ENCODE data around the gene SEMA3G.

Gene SEMA3G

DNA sequence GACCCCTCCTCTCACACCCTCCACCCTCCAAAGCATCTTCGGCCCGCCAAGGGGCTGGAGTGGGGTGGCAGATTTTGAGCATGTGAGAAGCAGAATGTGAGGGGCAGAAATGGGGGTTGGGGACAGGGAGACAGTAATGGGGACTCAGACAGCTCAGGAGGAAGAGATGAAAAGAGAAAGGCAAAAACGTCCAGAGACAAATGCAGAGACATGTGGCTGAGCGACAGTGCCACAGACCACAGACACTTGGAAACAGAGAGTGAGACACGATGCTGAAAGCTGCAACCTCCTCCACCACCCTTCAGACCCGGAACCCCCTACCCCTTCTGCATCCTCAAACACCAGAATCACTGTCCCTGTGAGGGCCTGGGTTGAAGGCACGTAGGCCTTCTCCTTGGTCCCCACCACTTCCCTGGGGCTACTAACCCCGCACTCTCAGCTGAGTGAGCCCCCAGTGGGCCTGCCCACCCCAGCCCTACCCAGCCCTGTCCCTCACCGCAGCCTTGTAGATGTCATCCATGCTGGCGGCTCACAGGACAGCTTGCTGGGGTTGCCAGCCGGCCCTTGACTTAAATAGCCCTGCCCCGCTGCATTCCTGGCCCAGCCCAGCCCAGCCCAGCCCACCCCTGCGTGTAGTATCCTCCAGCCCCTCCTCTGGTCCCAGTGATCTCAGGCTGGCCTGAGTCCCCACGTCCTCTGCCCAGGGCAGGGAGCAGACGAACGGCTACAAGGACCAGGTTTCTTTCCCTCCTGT lies 8.8 kb upstream of the SEMA3G start, which contains the start of gene TNNC1:
TSS of gene TNNC1 (minus strand) at position 546 of the 754 bp plus-strand sequence. CDS start at position 520, 26 bp downstream.
- FAIRE-seq = no peak

DNA sequence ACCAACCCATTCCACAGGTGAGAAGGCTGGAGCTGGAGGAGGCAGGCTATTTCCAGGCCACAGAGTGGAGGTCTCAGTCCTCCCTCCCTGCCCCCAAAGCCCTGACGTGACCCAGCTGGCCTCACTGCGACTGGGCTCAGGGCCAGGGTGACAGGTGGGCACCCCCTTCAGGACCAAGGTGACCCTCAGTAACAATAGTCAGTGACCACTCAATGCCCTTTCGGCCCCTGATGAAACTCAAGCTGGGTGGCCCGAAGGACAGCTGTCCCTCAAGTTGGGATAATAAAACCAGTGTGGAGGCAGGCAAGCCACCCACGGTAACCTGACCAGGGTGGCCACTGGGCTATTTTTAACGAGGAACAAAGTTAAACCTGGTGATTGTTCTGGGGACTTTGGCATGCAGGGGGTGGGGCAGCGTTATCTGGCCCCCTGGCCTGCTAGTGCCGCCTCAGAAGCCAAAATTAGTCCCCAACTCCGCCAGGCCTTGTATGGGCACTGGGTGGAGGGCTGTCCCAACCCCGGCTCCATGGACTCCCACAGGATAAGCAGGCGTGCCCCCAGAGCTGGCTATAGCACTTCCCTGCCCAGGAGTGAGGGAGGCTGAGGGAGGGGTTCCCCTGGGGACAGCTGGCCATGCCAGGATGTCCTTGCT lies 7.8 kb upstream of the SEMA3G start:
- FAIRE-seq = no peak

DNA sequence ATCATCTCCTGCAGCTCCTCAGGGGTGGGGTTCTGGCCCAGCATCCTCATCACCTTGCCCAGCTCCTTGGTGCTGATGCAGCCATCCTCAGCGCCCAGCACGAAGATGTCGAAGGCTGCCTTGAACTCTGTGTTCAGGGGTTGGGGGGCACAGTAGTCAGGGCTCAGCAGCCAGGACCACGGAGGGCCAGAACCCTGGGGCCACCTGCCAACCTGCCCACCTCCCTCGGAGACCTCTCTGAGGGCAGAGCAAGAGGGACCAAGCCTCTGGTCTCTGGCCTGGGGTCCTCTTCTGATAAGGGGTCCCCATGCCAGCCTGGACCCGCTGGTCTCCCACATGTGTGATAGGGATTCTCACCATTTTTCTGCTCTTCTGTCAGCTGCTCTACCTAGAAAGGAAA lies 7.2 kb upstream of the SEMA3G start:
- no peak for FAIRE-seq

DNA sequence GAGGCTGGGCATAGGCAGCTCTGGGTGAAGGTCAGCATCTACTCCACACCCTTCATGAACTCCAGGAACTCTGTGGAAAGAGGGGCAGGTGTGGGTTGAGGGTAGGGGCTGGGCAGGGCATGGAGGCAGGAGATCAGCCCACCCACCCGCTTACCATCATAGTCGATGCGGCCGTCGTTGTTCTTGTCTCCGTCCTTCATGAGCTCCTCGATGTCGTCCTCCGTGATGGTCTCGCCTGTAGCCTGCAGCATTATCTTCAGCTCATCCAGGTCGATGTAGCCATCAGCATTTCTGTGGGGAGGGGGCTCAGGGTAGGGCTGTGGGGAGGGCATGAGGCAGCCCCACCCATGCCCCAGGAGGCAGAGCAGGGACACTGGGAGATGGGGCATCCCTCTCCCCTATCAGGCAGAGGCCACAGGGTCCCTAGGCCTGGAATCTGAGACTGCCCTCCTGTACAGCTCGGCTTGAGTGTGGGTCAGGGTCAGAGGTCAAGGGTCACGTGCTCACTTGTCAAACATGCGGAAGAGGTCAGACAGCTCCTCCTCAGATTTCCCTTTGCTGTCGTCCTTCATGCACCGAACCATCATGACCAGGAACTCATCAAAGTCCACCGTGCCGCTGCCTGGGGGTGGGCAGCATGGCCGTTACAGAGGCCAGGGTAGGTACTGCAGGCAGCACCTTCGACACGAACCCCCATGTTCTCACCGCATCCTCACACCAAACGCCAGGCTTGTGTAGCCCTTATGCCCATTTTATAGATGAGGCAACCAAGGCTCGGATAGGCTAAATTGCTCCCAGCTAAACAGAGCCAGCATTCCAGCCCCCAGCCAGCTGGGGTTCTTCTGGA lies 6.6 kb upstream of the SEMA3G start:
- FAIRE-seq = no peak

DNA sequence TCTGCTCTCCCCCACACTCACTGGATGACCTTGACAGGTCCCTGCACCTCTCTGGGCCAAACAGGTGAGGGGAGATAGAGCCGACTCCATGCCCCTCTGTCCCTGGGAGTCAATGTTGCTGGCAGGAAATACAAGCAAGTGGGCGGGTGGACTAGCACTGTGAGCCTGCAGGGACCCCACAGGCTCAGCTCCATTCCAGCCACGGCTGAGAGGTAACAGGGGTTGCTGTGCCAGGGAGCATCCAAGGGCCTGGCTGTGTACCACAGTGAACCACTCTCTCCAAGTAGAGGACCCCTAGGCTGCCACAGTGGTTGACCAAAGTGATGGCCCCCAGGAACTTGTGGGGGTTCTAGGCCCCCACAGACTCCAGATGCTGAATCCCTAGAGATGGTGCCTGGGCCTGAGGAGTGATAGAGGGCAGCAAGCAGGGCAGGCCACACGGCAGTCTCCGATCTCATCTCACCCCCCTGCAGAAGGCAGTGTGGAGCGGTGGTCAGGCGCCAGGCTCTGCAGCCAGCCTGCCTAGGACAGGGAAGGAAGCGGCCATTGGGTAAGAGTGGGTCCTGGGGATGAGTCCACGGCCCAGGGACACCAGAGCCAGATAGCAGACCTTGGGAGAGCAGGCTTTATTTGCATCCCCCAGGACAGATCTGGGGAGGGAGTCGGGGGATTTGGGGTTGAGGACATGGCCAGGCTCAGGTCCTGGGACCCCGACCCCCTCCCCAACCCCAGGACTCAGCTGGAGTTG lies 5.8 kb upstream of the SEMA3G start:
- FAIRE-seq = no peak

DNA sequence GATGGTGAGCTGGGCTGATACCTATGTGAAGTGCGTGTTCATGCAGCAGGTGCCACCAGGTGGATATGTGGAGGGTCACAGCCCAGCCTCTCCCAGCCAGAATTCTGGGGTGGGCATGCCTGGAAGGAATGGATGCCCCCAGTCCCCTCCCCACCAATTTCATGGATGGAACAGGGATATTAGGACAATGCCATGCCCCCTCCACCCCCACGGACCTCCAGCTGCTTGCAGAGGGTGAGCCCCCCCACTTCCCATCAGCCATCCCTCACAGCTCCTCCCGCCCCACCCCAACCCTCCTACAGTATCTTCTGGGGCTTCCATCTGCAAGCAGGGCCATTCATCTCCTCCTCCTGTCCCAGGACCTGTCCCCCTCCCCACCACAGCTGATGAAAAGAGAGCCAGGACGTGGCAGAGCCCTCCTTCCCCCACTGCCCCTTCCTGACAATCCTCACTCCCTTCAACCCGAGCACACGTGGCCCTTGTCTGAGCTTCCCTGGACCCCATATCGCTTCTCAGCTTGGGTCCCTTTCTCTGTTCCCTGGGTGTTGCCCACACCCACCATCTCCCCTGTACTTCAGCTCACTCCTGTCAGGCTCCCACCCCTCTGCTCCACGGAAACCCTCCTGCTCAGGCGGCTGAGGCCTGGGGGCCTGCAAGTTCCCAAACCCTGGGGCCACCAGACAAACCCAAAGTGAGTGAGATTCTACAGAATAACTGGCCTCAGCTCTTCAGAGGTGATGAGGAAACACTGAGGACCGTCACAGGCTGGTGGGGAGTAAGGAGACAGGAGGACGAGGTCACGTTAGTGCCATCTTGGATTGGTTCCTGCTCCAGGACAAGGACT lies 2.8 kb upstream of the SEMA3G start:
- no peak for FAIRE-seq

DNA sequence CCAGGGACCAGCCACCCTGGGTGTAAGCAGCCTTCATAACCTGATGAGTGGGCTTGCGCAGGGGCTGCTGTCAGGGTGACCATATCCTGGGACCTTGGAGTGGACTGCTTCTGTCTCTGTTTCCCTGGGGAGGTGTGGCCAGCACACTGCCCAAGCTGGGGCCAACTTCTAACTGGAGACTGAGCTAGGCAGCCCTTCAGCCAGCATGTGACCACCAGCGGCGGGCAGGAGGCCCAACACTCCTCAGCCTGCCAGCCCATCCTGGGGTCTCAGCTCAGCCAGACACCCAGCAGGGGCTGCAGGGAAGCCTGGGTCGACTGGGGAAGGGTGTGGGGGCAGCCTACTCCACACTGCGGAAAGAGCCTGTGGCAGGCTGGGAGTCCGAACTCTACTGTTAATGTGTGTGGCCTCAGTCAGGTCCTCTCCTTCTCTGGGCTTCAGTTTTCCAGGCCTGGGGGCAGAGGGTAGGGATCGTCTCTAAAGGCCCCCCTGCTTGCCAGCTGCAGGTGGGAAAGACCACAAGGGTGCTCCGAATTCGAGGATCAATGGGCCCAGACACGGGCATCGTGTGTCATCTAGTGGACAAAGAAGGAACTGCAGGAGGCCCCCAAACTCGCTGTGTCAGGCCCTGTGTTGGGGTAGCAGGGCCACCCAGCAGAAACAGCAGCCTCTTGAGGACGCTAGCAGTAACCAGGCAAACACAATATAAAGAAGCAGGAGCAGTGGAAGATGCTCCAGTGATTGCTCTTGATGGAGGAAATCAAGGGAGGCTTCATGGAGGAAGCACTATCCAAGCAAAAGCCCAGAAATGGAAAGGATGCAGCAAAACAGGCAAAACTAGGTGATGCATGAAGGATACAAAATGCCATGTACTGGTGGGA lies 2.0 kb upstream of the SEMA3G start:
- no peak for FAIRE-seq

DNA sequence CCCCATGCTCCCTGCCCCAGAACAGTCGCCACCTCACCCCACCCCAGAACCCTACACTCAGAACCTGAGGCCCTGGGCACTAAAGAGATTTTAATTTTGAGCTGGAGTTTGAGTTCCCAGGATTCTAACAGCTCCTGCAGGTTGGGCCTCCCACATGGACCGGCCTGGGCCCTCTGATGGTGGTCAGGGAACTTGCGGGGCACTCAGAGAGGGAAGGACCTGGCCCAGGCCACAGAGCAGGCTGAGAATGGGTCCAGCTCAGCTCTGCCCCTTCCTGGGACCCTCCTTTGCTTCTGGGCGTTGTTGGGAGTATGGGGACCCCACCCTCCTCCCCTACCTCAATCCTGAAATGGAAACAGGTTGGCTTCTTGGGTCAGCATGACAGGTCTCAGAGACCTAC lies 1.1 kb upstream of the SEMA3G start:
- no peak for FAIRE-seq

DNA sequence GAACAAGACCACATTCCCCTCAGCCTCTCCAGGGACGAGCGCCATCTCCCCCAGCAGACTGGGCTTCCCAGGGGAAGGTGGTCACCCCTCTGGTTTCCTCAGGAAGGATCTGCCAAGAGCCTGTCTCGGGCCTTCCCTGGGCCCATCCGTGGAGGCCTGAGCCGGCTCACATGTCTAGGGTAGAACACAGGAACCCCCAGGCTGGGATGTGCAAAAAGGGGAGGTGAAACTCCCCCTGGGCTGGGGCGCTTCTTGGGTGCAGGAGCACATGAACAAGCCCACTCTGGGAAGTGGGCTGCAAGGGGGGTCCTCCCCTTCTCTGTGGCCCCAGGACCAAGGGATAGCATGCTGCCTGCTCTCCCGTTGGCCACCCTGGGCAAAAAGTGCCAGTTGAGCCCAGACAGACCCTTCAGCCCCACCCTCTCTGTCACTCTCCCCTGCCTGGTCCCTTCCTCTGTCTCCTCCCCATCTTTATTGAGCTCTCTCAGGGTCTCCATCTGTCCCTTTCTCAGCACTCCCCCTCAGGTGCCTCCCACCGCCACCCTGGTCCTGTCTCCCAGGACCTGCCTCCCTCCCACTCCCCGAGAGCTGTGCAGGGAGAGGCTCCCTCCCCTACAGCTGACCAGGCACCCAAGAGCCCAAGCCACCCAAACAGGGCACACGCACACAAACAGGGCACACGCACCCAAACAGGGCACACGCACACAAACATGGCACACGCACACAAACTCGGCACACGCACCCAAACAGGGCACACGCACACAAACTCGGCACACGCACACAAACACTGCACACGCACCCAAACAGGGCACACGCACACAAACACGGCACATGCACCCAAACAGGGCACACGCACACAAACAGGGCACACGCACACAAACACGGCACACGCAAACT lies 864 bp downstream of the SEMA3G start:
- no peak for FAIRE-seq

DNA sequence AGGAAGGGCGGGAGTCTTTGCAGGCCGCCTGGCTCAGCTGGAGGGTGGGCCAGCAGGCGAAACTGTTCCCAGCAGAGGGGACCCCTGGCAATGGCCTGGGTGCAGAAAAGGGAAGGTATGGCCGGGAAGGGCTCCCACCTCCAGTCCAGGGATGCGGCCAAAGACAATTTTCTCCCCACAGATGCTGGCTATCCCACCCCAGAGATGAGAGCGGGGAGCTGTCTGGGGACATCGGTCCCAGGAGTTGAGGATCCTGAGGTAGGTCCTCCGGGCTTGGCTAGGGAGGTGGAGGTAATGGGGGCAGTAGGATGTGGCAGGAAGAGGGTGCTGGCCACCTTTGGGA lies 1.7 kb downstream of the SEMA3G start:
- no peak for FAIRE-seq

DNA sequence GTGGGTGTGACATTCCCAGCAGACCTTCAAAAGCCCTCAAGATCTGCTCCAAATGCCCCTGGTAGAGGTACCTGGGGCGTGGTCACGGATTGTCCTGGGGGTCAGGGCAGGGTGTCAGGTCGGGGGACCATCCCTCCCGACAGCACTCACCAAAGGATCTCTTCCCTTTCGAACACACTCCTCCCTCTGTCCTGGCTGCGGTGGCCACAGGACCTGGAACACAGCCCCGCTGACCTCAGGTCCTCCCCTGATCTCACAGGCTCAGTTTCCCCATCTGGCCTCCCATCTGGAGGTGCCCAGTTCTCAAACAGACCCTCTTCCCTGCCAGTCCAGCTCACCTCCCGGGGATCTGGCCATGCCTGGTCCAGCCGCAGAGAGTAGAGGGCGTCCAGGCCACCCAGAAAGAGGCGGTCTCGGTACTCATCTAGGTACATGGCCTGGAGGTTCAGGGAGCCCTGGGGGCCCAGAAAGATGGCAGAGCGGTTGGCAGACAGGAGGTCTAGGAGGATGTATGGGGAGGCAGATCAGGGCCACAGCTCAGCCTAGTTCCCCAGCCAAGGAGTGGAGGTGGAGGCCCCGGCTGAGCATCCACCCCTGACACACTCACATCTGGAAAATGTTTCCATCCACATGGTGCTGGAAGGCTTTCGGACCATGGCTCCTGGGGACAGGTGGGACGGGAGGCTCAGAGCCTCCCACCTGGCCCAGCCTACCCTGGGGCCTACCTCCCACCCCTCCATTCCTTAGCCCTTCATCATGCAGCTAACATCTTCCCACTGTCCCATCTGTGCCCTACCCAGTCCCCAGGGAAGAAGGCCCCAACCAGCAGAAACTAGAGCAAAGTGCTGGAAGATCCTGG lies 2.3 kb downstream of the SEMA3G start:
- no peak for FAIRE-seq

DNA sequence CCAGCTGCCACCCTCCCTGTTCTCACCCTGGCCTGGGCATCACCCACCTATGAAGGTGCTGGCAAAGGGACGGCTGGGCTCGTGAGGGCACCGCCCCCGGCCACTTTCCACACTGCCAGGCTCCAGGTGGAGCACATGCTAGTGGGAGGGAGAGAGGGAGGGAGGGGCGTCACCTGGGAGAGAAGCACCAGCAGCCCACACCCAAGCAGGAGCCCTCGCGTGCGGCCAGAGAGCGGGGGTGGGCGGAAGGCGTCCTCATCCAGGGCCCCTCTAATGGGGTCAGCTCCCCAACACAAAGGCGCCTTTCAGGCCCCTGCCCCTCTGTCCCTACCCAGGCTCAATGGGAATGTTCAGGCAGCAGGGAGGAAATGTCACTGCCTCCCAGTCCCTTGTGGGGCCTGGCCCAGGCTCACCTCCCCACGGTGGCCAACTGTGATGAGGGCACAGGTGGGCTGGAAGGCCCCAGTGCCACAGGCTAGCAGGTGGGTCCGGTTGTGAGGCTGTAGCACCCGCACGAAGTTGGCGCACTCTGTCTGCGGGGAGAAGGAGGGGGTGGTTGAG lies 3.1 kb downstream of the SEMA3G start:
- no peak for FAIRE-seq

DNA sequence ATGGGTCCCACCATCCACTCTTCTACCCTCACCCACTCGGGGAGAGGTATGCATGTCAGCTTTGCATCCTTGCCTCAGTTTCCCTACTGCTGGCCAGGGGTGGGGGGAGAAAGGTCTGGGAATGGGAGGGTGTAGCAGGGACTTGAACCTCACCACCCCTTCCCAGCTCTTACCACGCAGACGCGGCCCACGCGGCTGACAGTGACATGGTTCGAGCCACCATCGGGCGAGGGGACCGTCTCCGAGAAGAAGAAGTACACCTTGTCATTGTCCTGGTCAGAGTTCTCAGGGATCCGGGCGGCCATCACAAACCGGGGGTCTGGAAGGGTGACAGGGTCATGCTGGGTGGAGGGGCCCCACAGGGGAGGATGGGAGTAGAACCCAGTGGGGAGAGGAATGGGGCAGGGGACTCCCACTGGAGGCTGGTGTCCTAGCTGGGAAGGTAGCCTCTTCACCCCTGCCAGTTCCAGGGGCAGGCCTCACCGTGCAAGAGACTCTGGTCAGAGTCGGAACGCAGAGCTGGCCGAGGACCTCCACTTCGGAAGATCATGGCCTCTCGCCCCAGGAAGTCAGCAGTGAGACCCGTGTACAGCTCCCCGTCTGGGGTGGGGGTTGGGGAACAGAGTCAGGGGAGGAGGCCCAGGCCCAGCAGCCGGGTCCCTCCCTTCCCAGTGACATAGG lies 3.7 kb downstream of the SEMA3G start:
- FAIRE-seq = no peak

DNA sequence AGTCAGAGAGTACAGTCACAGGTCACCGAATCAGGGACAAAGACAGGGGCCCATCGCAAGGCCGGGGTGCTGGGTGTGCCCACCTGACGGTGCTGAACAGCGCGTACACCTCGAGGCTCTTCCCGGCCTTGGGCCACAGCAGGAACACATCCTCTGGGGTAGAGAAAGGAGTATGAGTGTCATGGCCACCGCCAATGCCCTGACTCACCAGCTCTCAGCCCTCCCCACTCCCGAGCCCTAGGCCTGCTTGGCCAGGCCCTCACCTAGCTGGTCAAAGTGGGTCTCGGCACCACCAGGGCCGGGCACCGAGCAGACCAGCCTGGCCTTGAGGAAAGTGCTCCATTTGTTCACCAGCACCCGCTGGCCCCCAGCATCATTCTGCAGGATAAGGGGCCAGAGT lies 4.2 kb downstream of the SEMA3G start:
- FAIRE-seq = no peak

DNA sequence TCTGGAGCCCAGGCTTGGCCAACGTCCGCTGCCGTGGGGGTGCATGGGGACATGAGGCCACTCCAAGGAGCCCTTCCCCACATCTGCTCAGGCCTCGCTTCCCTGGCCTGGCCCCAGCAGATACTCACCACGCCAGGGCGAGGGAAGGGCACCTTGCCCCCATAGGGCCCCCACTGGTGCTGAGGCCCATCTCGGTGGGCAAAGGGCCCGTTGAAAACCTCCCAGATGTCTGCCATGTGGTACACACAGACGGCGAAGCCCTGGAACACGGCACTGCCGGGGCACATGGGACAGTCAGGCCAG lies 4.7 kb downstream of the SEMA3G start:
- FAIRE-seq = no peak

DNA sequence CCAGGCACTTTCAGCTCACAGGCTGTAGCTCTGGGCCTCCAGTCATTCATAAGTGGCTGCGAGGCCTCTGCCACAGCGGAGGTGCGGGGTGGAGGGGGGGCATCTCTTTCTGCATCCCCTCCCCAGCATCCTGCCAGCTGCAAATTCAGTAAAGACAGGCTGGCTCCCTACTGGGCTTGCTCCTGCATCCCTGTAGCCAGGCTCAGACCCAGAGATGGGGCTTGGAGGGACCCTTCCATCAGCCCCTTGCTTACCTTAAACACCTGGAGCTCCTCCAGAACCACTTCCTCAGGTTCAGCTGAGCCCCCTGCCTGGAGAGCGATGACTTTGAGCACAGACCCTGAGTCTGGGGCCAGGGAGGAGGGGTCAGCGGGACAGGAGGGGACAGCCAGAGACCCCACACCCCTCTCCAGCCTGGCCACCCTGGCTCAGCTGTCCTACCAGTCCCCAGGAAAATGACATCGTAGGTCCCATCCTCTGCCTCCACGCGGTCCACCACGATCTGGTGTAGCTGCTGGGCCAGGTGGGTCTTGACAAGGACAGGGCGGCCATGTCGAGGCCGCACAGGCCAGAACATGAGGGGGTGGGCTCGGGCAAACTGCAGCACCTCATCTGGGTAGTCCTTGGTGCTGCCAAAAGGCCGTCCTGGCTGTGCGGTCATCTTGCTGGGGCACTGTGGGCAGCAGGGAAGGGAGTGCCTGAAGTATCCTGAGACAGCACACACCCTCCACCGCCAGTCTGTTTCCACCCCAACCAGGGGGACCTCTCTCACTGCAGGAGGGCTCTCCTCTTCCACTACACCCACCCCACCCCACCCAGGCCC lies 5.3 kb downstream of the SEMA3G start:
- FAIRE-seq = no peak

Measured in islet of Langerhans (tissue), 1 donor.